Endothelial cell of umbilical vein (primary cell): ENCODE data around the gene FBLN2. TPM values are rescaled to one million over a fixed set of nuclear protein-coding genes. Genes with fewer than 3 reads are reported as not detected.

Experiments used
- BruUV-seq: library from RNA; stranded (reverse); fragments of 400-500 nt; replicated peaks from 2 replicates; lab custom pipeline; 2021; lab: Mats Ljungman, UMichigan
- CTCF ChIA-PET: fragments of 300-600, 350-600 bp; sonication (Branson Sonifier 250); formaldehyde crosslinking; loops from one replicate; lab custom pipeline; 2021; ENCODE audit warnings: antibody characterized with exemption, inconsistent platforms; lab: Charles Lee
- POLR2A ChIA-PET: fragments of 300-600, 350-600 bp; sonication (Branson Sonifier 250); formaldehyde crosslinking; loops from one replicate; lab custom pipeline; 2021; ENCODE audit warnings: antibody characterized with exemption, inconsistent platforms; lab: Charles Lee
- DNase-seq: peaks from one replicate; pipeline ENCODE4 v3.0.0-alpha.2; 2011; ENCODE audit warnings: low read depth, low spot score
- FAIRE-seq: peaks from 2 replicates; lab custom pipeline; 2011; peaks lifted over from hg19 to GRCh38; lab: Jason Lieb, UNC
- H2AFZ ChIP-seq: 2 replicates; pipeline ENCODE4 v1.6.0; 2012; ENCODE audit warnings: low read depth, low read length, control low read depth, inconsistent platforms
- H3K27ac ChIP-seq: 2 replicates; pipeline ENCODE4 v1.5.1; 2011; ENCODE audit warnings: low read depth, mild to moderate bottlenecking, control low read depth, low read length, moderate library complexity; ENCODE audit not compliant: insufficient read depth
- H3K27me3 ChIP-seq, 2 experiments: 2 replicates each; pipeline versions ENCODE4 v1.6.0 to v1.6.1; 2011; ENCODE audit warnings: low read length in 2 of 2, mixed read lengths in 1 of 2; ENCODE audit not compliant: control insufficient read depth in 2 of 2, insufficient read depth in 2 of 2
- H3K36me3 ChIP-seq, 2 experiments: 2 replicates in 1 of 2; 3 replicates in 1 of 2; pipeline ENCODE4 v1.5.1; 2011; ENCODE audit warnings: low read length in 2 of 2, mild to moderate bottlenecking in 1 of 2, moderate library complexity in 1 of 2; ENCODE audit not compliant: control insufficient read depth in 2 of 2, insufficient read depth in 2 of 2; ENCODE audit errors: extremely low read depth in 1 of 2
- H3K4me1 ChIP-seq: 3 replicates; pipeline ENCODE4 v1.5.1; 2011; ENCODE audit warnings: mild to moderate bottlenecking, low read length; ENCODE audit not compliant: control insufficient read depth, insufficient read depth; ENCODE audit errors: extremely low read depth
- H3K4me2 ChIP-seq: 2 replicates; pipeline ENCODE4 v1.6.1; 2011; ENCODE audit warnings: low read length, control low read depth, mixed read lengths; ENCODE audit not compliant: insufficient read depth
- H3K4me3 ChIP-seq, 3 experiments: fragments of 200-600 bp in 1 of 3; sonication (generic), shearing (Covaris generic) in 1 of 3; replicated peaks in 1 of 3; 2 replicates each; pipeline ENCODE4 v1.5.1; 2011 to 2016; ENCODE audit warnings: control low read depth in 3 of 3, low read length in 3 of 3, mild to moderate bottlenecking in 2 of 3, inconsistent platforms in 1 of 3, low read depth in 1 of 3, moderate library complexity in 1 of 3; ENCODE audit not compliant: insufficient read depth in 1 of 3
- H3K79me2 ChIP-seq: 2 replicates; pipeline ENCODE4 v1.6.0; 2012; ENCODE audit warnings: low read length, inconsistent platforms; ENCODE audit not compliant: control insufficient read depth, insufficient read depth
- H3K9ac ChIP-seq: replicated peaks from 2 replicates; pipeline ENCODE3; 2011; ENCODE audit warnings: low read length, control low read depth; ENCODE audit not compliant: insufficient read depth; ENCODE audit errors: extremely low read depth
- H3K9me1 ChIP-seq: replicated peaks from 3 replicates; pipeline ENCODE4 v1.6.0; 2011; ENCODE audit warnings: mild to moderate bottlenecking, low read length; ENCODE audit not compliant: control insufficient read depth, insufficient read depth; ENCODE audit errors: extremely low read depth
- H3K9me3 ChIP-seq: replicated peaks from 2 replicates; pipeline ENCODE4 v1.5.1; 2012; ENCODE audit warnings: low read length, inconsistent platforms; ENCODE audit not compliant: control insufficient read depth, insufficient read depth
- H4K20me1 ChIP-seq: replicated peaks from 2 replicates; pipeline ENCODE3; 2011; ENCODE audit warnings: mild to moderate bottlenecking, low read length; ENCODE audit not compliant: control insufficient read depth, insufficient read depth; ENCODE audit errors: extremely low read depth
- EZH2 ChIP-seq: IDR thresholded peaks from 2 replicates; pipeline ENCODE4 v1.6.1; 2012; ENCODE audit warnings: borderline replicate concordance, low read depth, mild to moderate bottlenecking, moderate library complexity, low read length, inconsistent platforms; ENCODE audit not compliant: severe bottlenecking
- FOS ChIP-seq: IDR thresholded peaks from 2 replicates; pipeline ENCODE4 v1.6.1; 2011; ENCODE audit warnings: mild to moderate bottlenecking, low read length, moderate library complexity, borderline replicate concordance; ENCODE audit not compliant: insufficient read depth
- GATA2 ChIP-seq: IDR thresholded peaks from 2 replicates; pipeline ENCODE4 v1.7.0; 2011; ENCODE audit warnings: low read depth, mild to moderate bottlenecking, moderate library complexity, mixed read lengths, low read length; ENCODE audit not compliant: insufficient read length, insufficient read depth
- JUN ChIP-seq: IDR thresholded peaks from 2 replicates; pipeline ENCODE4 v1.6.1; 2011; ENCODE audit warnings: borderline replicate concordance, low read depth; ENCODE audit not compliant: insufficient read length, insufficient read depth
- MYC ChIP-seq: IDR thresholded peaks from one replicate; pipeline ENCODE4 v1.6.1; 2011; ENCODE audit warnings: mild to moderate bottlenecking, low read depth, low read length
- POLR2A ChIP-seq: IDR thresholded peaks from 2 replicates; pipeline ENCODE4 v1.6.1; 2012; ENCODE audit warnings: low read depth, mild to moderate bottlenecking, control low read depth, low read length
- POLR2AphosphoS5 ChIP-seq: IDR thresholded peaks from 2 replicates; pipeline ENCODE4 v1.6.1; 2012; ENCODE audit warnings: low read depth, mild to moderate bottlenecking, control low read depth, low read length, moderate library complexity; ENCODE audit not compliant: insufficient read depth
- dilution Hi-C: fragments of 300-500 bp; cut with MboI; formaldehyde crosslinking; loops from one replicate; pipeline ENCODE4 v1.15.0; 2019; ENCODE audit warnings: low sequenced_read_pairs; ENCODE audit not compliant: extremely low pct_ligation_motif_present
- intact Hi-C: fragments of 100-400 bp; cut with micrococcal nuclease; formaldehyde crosslinking; loops from one replicate; pipeline ENCODE4 v1.10.0; 2022
- polyA plus RNA-seq, 4 experiments: library from polyadenylated mRNA; depleted of rRNA in 3 of 4; stranded (reverse) in 3 of 4; unstranded in 1 of 4; fragments of >200 nt; gene quantifications; 2 replicates each; pipeline versions ENCODE4 v1.2.1 to v1.2.3, GENCODE V29; 2011 to 2012; ENCODE audit warnings: missing spikeins in 1 of 4
- total RNA-seq: library from RNA; stranded (reverse); gene quantifications from 2 replicates; pipeline ENCODE4 v1.2.3, GENCODE V29; 2021
- TF ChIP-seq, protein P1 (sequence below): IDR thresholded peaks from 2 replicates; pipeline ENCODE4 v1.6.1; 2011; ENCODE audit not compliant: insufficient read depth, insufficient read length
- TF ChIP-seq, protein P2 (sequence below), 2 donors: IDR thresholded peaks; 1 replicate in 1 of 2; 2 replicates in 1 of 2; pipeline ENCODE4 v1.5.1; 2011; ENCODE audit warnings: low read length in 2 of 2, mild to moderate bottlenecking in 2 of 2, moderate library complexity in 2 of 2, control low read depth in 1 of 2, inconsistent platforms in 1 of 2, low read depth in 1 of 2; ENCODE audit not compliant: insufficient read depth in 1 of 2; ENCODE audit errors: extremely low read depth in 1 of 2

Gene FBLN2
- total and polyA plus RNA-seq, 2 donors (not counting 3 experiments of a cell fraction or from before 2014, with no cell fraction given) = 1.4 to 1.9 TPM

DNA sequence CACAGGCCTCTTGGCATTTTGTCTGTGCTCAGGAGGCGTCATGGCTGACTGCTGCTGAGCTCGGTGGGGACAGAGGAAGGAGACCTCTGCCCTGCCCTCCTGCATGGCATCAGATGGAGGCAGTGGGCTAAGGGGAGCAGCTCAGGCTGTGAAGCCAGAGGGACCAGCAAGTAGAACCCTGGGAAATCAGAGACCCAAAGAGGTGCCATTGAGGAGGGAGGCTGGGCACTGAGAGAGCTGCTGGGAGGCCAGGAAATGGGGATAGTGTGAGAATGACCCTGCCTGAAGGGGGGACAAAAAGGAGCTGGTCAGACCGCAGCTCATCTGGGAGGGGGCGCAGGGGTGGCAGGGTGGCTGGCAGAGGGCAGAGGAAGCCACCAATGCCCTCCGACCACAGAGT, 136.8 kb downstream of the FBLN2 start:
- Histone ChIP-seq H3K9ac (no peak overlapping the region), H3K9me1 (no peaks in the 10 kb centered on the region), H3K36me3 (no peaks in the 10 kb centered on the region), H3K4me3 (no peak overlapping the region), H3K4me2 (no peak overlapping the region), H3K27me3 (no peaks in the 10 kb centered on the region), H2AFZ (no peak overlapping the region), H3K79me2 (no peaks in the 10 kb centered on the region), H3K4me1 (no peaks in the 10 kb centered on the region), H3K9me3 (no peaks in the 10 kb centered on the region), H4K20me1 (no peaks in the 10 kb centered on the region), H3K27ac (no peak overlapping the region)
- CTCF ChIA-PET = interaction anchor here (0.9 kb wide), 1 partner anchor 38 kb away, joined by 3 read pairs; no protein-coding TSS in a partner anchor
- FAIRE-seq = no peak
- no peak for DNase-seq
- intact Hi-C loops (no loop called here), dilution Hi-C loops (no loop called here)
- TF ChIP-seq GATA2 = no peak
- TF ChIP-seq FOS = no peak
- TF ChIP-seq POLR2A = no peak
- TF ChIP-seq EZH2 = no peak
- BruUV-seq = no TSS peak
- POLR2A ChIA-PET = no interaction called here

DNA sequence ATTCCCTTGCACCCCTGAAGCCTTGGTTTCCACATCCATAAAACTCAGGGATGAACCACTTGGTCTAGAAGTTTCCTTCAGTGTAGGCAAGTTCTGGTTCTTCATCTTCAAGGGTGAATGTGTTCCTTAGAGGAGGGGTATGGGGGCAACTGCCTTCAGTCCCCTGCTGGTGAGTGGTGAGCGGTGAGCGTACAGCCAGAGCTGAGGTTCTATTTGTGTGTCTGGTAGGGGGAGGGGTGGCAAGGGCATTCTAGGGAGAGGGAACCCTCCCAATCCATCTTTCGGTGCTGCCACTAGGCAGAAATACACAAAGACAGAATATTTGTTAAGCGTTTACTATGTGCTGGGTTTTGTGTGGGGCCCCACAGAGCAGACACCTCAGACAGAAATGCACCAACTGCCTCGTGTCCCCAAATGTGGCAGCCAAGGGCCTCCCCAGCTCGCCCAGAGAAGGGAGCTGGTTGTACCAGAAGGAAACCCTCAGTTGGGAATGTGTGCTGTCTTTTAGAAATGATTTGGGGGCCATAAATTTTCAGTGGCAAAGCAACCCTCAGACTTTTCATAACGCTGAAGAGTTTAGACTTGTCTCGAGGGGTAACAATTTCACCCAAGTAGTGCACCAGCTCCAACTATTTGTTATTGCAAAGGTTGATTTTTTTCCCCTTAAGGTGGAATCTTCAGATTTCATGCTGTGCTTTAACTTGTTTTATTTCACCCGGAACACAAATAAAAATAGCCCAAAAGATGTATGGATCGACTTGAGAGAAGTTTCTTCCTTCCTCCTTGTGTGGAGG, 137.6 kb downstream of the FBLN2 start:
- Histone ChIP-seq H3K9ac (no peak overlapping the region), H4K20me1 (no peaks in the 10 kb centered on the region), H3K4me1 (no peaks in the 10 kb centered on the region), H3K4me2 (no peak overlapping the region), H3K27ac (no peak overlapping the region), H2AFZ (no peak overlapping the region), H3K36me3 (no peaks in the 10 kb centered on the region), H3K79me2 (no peaks in the 10 kb centered on the region), H3K4me3 (no peak overlapping the region), H3K9me3 (no peaks in the 10 kb centered on the region), H3K9me1 (no peaks in the 10 kb centered on the region), H3K27me3 (no peaks in the 10 kb centered on the region)
- ChIA-PET POLR2A (no interaction called here), CTCF (interaction anchor here (0.9 kb wide), 1 partner anchor 39 kb away, joined by 3 read pairs; no protein-coding TSS in a partner anchor)
- TF ChIP-seq, protein P1, sequence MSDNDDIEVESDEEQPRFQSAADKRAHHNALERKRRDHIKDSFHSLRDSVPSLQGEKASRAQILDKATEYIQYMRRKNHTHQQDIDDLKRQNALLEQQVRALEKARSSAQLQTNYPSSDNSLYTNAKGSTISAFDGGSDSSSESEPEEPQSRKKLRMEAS = no peak
- TF ChIP-seq POLR2AphosphoS5 (no peak), GATA2 (no peak), MYC (no peak), FOS (no peak), EZH2 (no peak), POLR2A (no peak), JUN (no peak)
- TF ChIP-seq, protein P2, sequence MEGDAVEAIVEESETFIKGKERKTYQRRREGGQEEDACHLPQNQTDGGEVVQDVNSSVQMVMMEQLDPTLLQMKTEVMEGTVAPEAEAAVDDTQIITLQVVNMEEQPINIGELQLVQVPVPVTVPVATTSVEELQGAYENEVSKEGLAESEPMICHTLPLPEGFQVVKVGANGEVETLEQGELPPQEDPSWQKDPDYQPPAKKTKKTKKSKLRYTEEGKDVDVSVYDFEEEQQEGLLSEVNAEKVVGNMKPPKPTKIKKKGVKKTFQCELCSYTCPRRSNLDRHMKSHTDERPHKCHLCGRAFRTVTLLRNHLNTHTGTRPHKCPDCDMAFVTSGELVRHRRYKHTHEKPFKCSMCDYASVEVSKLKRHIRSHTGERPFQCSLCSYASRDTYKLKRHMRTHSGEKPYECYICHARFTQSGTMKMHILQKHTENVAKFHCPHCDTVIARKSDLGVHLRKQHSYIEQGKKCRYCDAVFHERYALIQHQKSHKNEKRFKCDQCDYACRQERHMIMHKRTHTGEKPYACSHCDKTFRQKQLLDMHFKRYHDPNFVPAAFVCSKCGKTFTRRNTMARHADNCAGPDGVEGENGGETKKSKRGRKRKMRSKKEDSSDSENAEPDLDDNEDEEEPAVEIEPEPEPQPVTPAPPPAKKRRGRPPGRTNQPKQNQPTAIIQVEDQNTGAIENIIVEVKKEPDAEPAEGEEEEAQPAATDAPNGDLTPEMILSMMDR (IDR thresholded peaks at IDR 0.05; ENCODE audit: extremely low read depth in 1 of 2, insufficient read depth in 1 of 2, low read depth in 1 of 2, low read length in 2 of 2) = no peak
- BruUV-seq = no TSS peak
- dilution Hi-C loops = no loop called here
- intact Hi-C loops = no loop called here
- FAIRE-seq (no peak), DNase-seq (no peak)
